Mesendoderm (in vitro differentiated cells): ENCODE measurements around the gene TUBGCP6.
"Not testable (repeated sequence)": the region's sequence is repeated elsewhere in the genome, so short reads cannot be mapped to it uniquely, and the experiment has no call there.

Experiments
- DNase-seq: peaks from one replicate; pipeline ENCODE4 v3.0.0; 2013
- H2AK5ac ChIP-seq: 2 replicates; pipeline ENCODE4 v1.6.1; 2013; ENCODE audit warnings: low read length, inconsistent platforms
- H2BK120ac ChIP-seq: 2 replicates; pipeline ENCODE4 v1.6.1; 2013; ENCODE audit warnings: low read depth, mild to moderate bottlenecking, low read length, moderate library complexity, mixed read lengths
- H2BK15ac ChIP-seq: replicated peaks from 2 replicates; pipeline ENCODE4 v1.6.1; 2013; ENCODE audit warnings: low read depth, mild to moderate bottlenecking, moderate library complexity
- H2BK5ac ChIP-seq: 2 replicates; pipeline ENCODE4 v1.6.1; 2013; ENCODE audit warnings: low read length, inconsistent platforms
- H3K18ac ChIP-seq: 2 replicates; pipeline ENCODE4 v1.6.1; 2013; ENCODE audit warnings: mild to moderate bottlenecking, low read length, mixed read lengths
- H3K23ac ChIP-seq: one replicate; pipeline ENCODE4 v1.6.1; 2013; ENCODE audit warnings: low read length
- H3K27ac ChIP-seq: 2 replicates; pipeline ENCODE4 v1.5.1; 2013; ENCODE audit warnings: low read depth, mild to moderate bottlenecking, inconsistent platforms, low read length, moderate library complexity
- H3K27me3 ChIP-seq: 2 replicates; pipeline ENCODE4 v1.6.1; 2013; ENCODE audit warnings: low read length, control low read depth, mild to moderate bottlenecking, inconsistent platforms; ENCODE audit not compliant: insufficient read depth, poor library complexity
- H3K36me3 ChIP-seq: 2 replicates; pipeline ENCODE4 v1.6.1; 2013; ENCODE audit warnings: low read length, inconsistent platforms; ENCODE audit not compliant: control insufficient read depth, insufficient read depth
- H3K4ac ChIP-seq: one replicate; pipeline ENCODE4 v1.6.1; 2013; ENCODE audit warnings: low read depth, mild to moderate bottlenecking, low read length, moderate library complexity
- H3K4me1 ChIP-seq: 2 replicates; pipeline ENCODE4 v1.6.1; 2013; ENCODE audit warnings: low read depth, low read length, inconsistent platforms; ENCODE audit not compliant: control insufficient read depth
- H3K4me2 ChIP-seq: 2 replicates; pipeline ENCODE4 v1.6.1; 2013; ENCODE audit warnings: low read length
- H3K4me3 ChIP-seq: 2 replicates; pipeline ENCODE4 v1.5.1; 2013; ENCODE audit warnings: mild to moderate bottlenecking, low read length
- H3K56ac ChIP-seq: one replicate; pipeline ENCODE4 v1.6.1; 2013; ENCODE audit warnings: low read length
- H3K79me1 ChIP-seq: 2 replicates; pipeline ENCODE4 v1.6.1; 2013; ENCODE audit warnings: low read length, inconsistent platforms
- H3K79me2 ChIP-seq: 2 replicates; pipeline ENCODE4 v1.6.1; 2013; ENCODE audit warnings: mild to moderate bottlenecking, low read length; ENCODE audit not compliant: control insufficient read depth, insufficient read depth
- H3K9ac ChIP-seq: 2 replicates; pipeline ENCODE4 v1.6.1; 2013; ENCODE audit warnings: low read length, inconsistent platforms
- H4K5ac ChIP-seq: one replicate; pipeline ENCODE4 v1.6.1; 2013; ENCODE audit warnings: low read length
- H4K8ac ChIP-seq: one replicate; pipeline ENCODE4 v1.6.1; 2013; ENCODE audit warnings: low read depth, mild to moderate bottlenecking, control low read depth, low read length, moderate library complexity
- WGBS: extraction: QIAGEN DNeasy Blood & Tissue Kit; methylation state at CpG from one replicate; pipeline ENCODE4 v1.1.7; 2013; ENCODE audit warnings: low lambda C conversion rate, missing lambda C conversion rate; ENCODE audit not compliant: insufficient coverage; ENCODE audit errors: extremely low coverage; 5-methylcytosine and 5-hydroxymethylcytosine counted together

The TUBGCP6 gene

GRCh38 chr22:50276143-50276542, 31.3 kb upstream of the TUBGCP6 start:
- Histone ChIP-seq H3K27me3 (no peaks in the 10 kb centered on the region), H3K79me1 (no peaks in the 10 kb centered on the region), H3K56ac (no peak overlapping the region), H3K4ac (no peak overlapping the region), H3K4me2 (no peak overlapping the region), H2BK5ac (no peak overlapping the region), H2AK5ac (no peak overlapping the region), H3K79me2 (no peaks in the 10 kb centered on the region), H3K18ac (no peak overlapping the region), H2BK120ac (no peak overlapping the region), H4K5ac (no peak overlapping the region), H4K8ac (no peak overlapping the region), H3K9ac (no peak overlapping the region), H3K23ac (no peak overlapping the region), H3K36me3 (peaks cover 4% of the 10 kb centered on the region), H2BK15ac (no peak overlapping the region), H3K4me3 (no peak overlapping the region), H3K4me1 (no peaks in the 10 kb centered on the region), H3K27ac (no peak overlapping the region)
- WGBS, result no CpG with 5 or more reads among the region's 25 CpGs
- peak; percentile 55 for DNase-seq

GRCh38 chr22:50275181-50276055, 30.6 kb upstream of the TUBGCP6 start:
- H3K9ac ChIP-seq, result no peak overlapping the region
- no CpG with 5 or more reads among the region's 43 CpGs for WGBS
- no peak overlapping the region for H3K27ac ChIP-seq
- H3K27me3 ChIP-seq, result no peaks in the 10 kb centered on the region
- DNase-seq, result no peak
- H2AK5ac ChIP-seq, result no peak overlapping the region
- H3K4me1 ChIP-seq, result no peaks in the 10 kb centered on the region
- H2BK120ac ChIP-seq, result no peak overlapping the region
- peaks cover 4% of the 10 kb centered on the region for H3K36me3 ChIP-seq
- no peak overlapping the region for H2BK5ac ChIP-seq
- H3K4ac ChIP-seq, result no peak overlapping the region
- no peak overlapping the region for H4K8ac ChIP-seq
- no peak overlapping the region for H3K18ac ChIP-seq
- no peaks in the 10 kb centered on the region for H3K79me1 ChIP-seq
- no peak overlapping the region for H3K23ac ChIP-seq
- H3K56ac ChIP-seq, result no peak overlapping the region
- H3K4me2 ChIP-seq, result no peak overlapping the region
- no peaks in the 10 kb centered on the region for H3K79me2 ChIP-seq
- no peak overlapping the region for H2BK15ac ChIP-seq
- no peak overlapping the region for H4K5ac ChIP-seq
- no peak overlapping the region for H3K4me3 ChIP-seq

DNA sequence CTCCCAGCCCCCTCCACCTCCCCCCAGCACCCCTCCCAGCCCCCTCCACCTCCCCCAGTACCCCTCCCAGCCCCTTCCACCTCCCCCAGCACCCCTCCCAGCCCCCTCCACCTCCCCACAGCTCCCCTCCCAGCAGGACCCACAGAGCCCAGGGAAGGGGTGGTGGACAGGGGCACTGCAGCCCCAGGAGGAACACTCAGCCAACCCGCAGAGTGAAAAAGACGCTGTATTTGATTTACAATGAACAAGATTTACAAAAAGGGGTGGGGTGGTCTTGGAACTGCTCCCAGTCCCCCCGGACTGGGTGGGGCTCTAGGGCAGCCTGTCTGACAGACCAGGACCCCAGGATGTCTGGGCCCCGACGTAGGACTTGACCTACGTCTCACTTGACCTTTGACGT, 29.9 kb upstream of the TUBGCP6 start:
- WGBS, result no CpG with 5 or more reads among the region's 7 CpGs
- no peak overlapping the region for H3K4me3 ChIP-seq
- H3K27ac ChIP-seq, result no peak overlapping the region
- no peak overlapping the region for H3K9ac ChIP-seq
- no peak overlapping the region for H2BK15ac ChIP-seq
- peaks cover 4% of the 10 kb centered on the region for H3K36me3 ChIP-seq
- no peak overlapping the region for H3K4me2 ChIP-seq
- no peak overlapping the region for H4K5ac ChIP-seq
- H3K18ac ChIP-seq, result no peak overlapping the region
- no peaks in the 10 kb centered on the region for H3K79me2 ChIP-seq
- H2AK5ac ChIP-seq, result no peak overlapping the region
- no peaks in the 10 kb centered on the region for H3K27me3 ChIP-seq
- no peak overlapping the region for H3K56ac ChIP-seq
- no peaks in the 10 kb centered on the region for H3K4me1 ChIP-seq
- H4K8ac ChIP-seq, result no peak overlapping the region
- H2BK120ac ChIP-seq, result no peak overlapping the region
- DNase-seq, result no peak
- no peak overlapping the region for H2BK5ac ChIP-seq
- no peak overlapping the region for H3K23ac ChIP-seq
- H3K4ac ChIP-seq, result no peak overlapping the region
- no peaks in the 10 kb centered on the region for H3K79me1 ChIP-seq

GRCh38 chr22:50274311-50274710, 29.5 kb upstream of the TUBGCP6 start:
- no peak overlapping the region for H3K9ac ChIP-seq
- H2BK5ac ChIP-seq, result no peak overlapping the region
- H4K5ac ChIP-seq, result no peak overlapping the region
- H3K27ac ChIP-seq, result no peak overlapping the region
- H2AK5ac ChIP-seq, result no peak overlapping the region
- H3K4me3 ChIP-seq, result no peak overlapping the region
- H2BK15ac ChIP-seq, result no peak overlapping the region
- H3K56ac ChIP-seq, result no peak overlapping the region
- no peaks in the 10 kb centered on the region for H3K79me2 ChIP-seq
- no peak overlapping the region for H3K23ac ChIP-seq
- DNase-seq, result no peak
- peaks cover 4% of the 10 kb centered on the region for H3K36me3 ChIP-seq
- H4K8ac ChIP-seq, result no peak overlapping the region
- H3K18ac ChIP-seq, result no peak overlapping the region
- WGBS, result no CpG with 5 or more reads among the region's 7 CpGs
- H3K4me2 ChIP-seq, result no peak overlapping the region
- H3K4ac ChIP-seq, result no peak overlapping the region
- no peak overlapping the region for H2BK120ac ChIP-seq
- H3K27me3 ChIP-seq, result peaks cover 3% of the 10 kb centered on the region
- no peaks in the 10 kb centered on the region for H3K4me1 ChIP-seq
- no peaks in the 10 kb centered on the region for H3K79me1 ChIP-seq

- H2BK5ac ChIP-seq, H3K9ac ChIP-seq, H3K36me3 ChIP-seq, H3K4me1 ChIP-seq, H3K23ac ChIP-seq, H3K79me2 ChIP-seq, H3K4me3 ChIP-seq, H3K27ac ChIP-seq, DNase-seq, H2BK15ac ChIP-seq, H3K18ac ChIP-seq, H4K5ac ChIP-seq, H3K27me3 ChIP-seq, H2BK120ac ChIP-seq, H3K4me2 ChIP-seq, H3K79me1 ChIP-seq, H4K8ac ChIP-seq, H3K56ac ChIP-seq, H3K4ac ChIP-seq, H2AK5ac ChIP-seq: not testable (repeated sequence)
- WGBS, result no CpG with 5 or more reads among the region's 10 CpGs
Observed at GRCh38 chr22:50273781-50274180, 29.0 kb upstream of the TUBGCP6 start.

DNA sequence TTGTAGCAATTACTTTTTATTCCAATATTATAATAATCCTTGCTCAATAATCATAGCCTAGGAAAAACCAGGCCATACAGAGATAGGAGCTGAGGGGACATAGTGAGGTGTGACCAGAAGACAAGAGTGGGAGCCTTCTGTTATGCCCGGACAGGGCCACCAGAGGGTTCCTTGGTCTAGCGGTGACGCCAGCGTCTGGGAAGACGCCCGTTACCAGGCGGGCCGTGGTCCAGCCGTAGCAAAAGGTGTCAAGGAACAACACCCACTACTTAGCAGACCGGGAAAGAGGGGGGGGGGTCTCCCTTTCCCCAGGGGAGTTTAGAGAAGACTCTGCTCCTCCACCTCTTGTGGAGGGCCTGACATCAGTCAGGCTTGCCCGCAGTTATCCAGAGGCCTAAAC, 28.5 kb upstream of the TUBGCP6 start:
- H3K27ac ChIP-seq, H3K18ac ChIP-seq, H2BK120ac ChIP-seq, H3K23ac ChIP-seq, H3K79me2 ChIP-seq, H2BK15ac ChIP-seq, DNase-seq, H3K4me2 ChIP-seq, H3K9ac ChIP-seq, H2BK5ac ChIP-seq, H3K79me1 ChIP-seq, H4K5ac ChIP-seq, H2AK5ac ChIP-seq, H3K4ac ChIP-seq, H3K27me3 ChIP-seq, H4K8ac ChIP-seq, H3K36me3 ChIP-seq, H3K4me1 ChIP-seq, H3K4me3 ChIP-seq, H3K56ac ChIP-seq: not testable (repeated sequence)
- WGBS, result no CpG with 5 or more reads among the region's 11 CpGs
